ENCODE results near the gene CAMK2D. TPM values are rescaled to one million over a fixed set of nuclear protein-coding genes. Genes with fewer than 3 reads are reported as not detected.
"Not testable (repeated sequence)": the region's sequence is repeated elsewhere in the genome, so short reads cannot be mapped to it uniquely, and the experiment has no call there.

Gene CAMK2D
- total RNA-seq = 10 to 100 TPM; 54.0 to 78.1 (median 68.8) TPM
- polyA plus RNA-seq = 10 to 100 TPM; 24.3 to 34.0 (median 28.2) TPM

- WGBS, 2 donors = 0 to 1% methylated on average over 50 of the region's 50 CpGs
- TF ChIP-seq EP300 (IDR thresholded peaks at IDR 0.05) = no peak
- peak; percentile 66 to 86 (median 78) for TF ChIP-seq POLR2AphosphoS5 (IDR thresholded peaks at IDR 0.05)
- peak; percentile 27 to 36 for TF ChIP-seq POLR2A (IDR thresholded peaks at IDR 0.05)
- TF ChIP-seq CTCF (IDR thresholded peaks at IDR 0.05) = peak in 3 of 4 experiments; percentile 42 to 64 (median 47)
- Histone ChIP-seq H3K4me1 (peaks cover 0 to 34% (median 24%) of the 10 kb centered on the region in 4 donors), H3K4me3 (peak within 1 kb of the TSS; percentile 75 to 89 (median 80)), H3K27ac (peak within 1 kb of the TSS; percentile 92 to 99 (median 98)), H3K36me3 (no peaks in the 10 kb centered on the region), H3K27me3 (no peaks in the 10 kb centered on the region), H3K9me3 (no peaks in the 10 kb centered on the region)
- intact Hi-C loops (cut with DNase I) = loop anchor here (1.0 to 5.0 kb wide), 5 partner anchors 74 to 367 kb away; no protein-coding TSS in a partner anchor
- peak; percentile 95 for DNase-seq
Measured at GRCh38 chr4:113761620-113762185, at the start of gene CAMK2D. CAMK2D (minus strand) TSS chr4:113761738; CDS start chr4:113761068, 670 bp downstream.

GRCh38 chr4:113810906-113811305 is 49.4 kb upstream of the CAMK2D start:
- Histone ChIP-seq H3K4me1 (no peaks in the 10 kb centered on the region), H3K27me3 (no peaks in the 10 kb centered on the region), H3K27ac (no peak overlapping the region), H3K4me3 (no peak overlapping the region), H3K9me3 (no peaks in the 10 kb centered on the region), H3K36me3 (no peaks in the 10 kb centered on the region)
- DNase-seq = no peak
- TF ChIP-seq CTCF (IDR thresholded peaks at IDR 0.05) (no peak), POLR2AphosphoS5 (IDR thresholded peaks at IDR 0.05) (no peak), EP300 (IDR thresholded peaks at IDR 0.05) (no peak), POLR2A (IDR thresholded peaks at IDR 0.05) (no peak)
- WGBS, 2 donors = 75 to 83% methylated on average over 2 of the region's 2 CpGs
- intact Hi-C loops (cut with DNase I) = no loop called here

- Histone ChIP-seq H3K9me3 (no peaks in the 10 kb centered on the region), H3K36me3 (no peaks in the 10 kb centered on the region), H3K4me3 (no peak overlapping the region), H3K4me1 (no peaks in the 10 kb centered on the region), H3K27me3 (no peaks in the 10 kb centered on the region), H3K27ac (no peak overlapping the region)
- peak; percentile 76 for DNase-seq
- intact Hi-C loops (cut with DNase I) = no loop called here
- TF ChIP-seq POLR2AphosphoS5 (IDR thresholded peaks at IDR 0.05) = peak in 1 of 4 donors; percentile 12
- no peak for TF ChIP-seq EP300 (IDR thresholded peaks at IDR 0.05)
- no peak for TF ChIP-seq POLR2A (IDR thresholded peaks at IDR 0.05)
- TF ChIP-seq CTCF (IDR thresholded peaks at IDR 0.05) = no peak
- WGBS, 2 donors = 85 to 88% methylated on average over 5 of the region's 5 CpGs
Measured at GRCh38 chr4:113809311-113809710, 47.8 kb upstream of the CAMK2D start.

GRCh38 chr4:113806850-113807249 is 45.3 kb upstream of the CAMK2D start:
- Histone ChIP-seq H3K27ac (no peak overlapping the region), H3K27me3 (no peaks in the 10 kb centered on the region), H3K4me1 (no peaks in the 10 kb centered on the region), H3K9me3 (no peaks in the 10 kb centered on the region), H3K36me3 (no peaks in the 10 kb centered on the region), H3K4me3 (no peak overlapping the region)
- TF ChIP-seq POLR2A (IDR thresholded peaks at IDR 0.05) = no peak
- TF ChIP-seq CTCF (IDR thresholded peaks at IDR 0.05) = no peak
- TF ChIP-seq POLR2AphosphoS5 (IDR thresholded peaks at IDR 0.05) = no peak
- DNase-seq = no peak
- intact Hi-C loops (cut with DNase I) = no loop called here

GRCh38 chr4:113801882-113802281 is 40.3 kb upstream of the CAMK2D start:
- no peak for DNase-seq
- TF ChIP-seq CTCF (IDR thresholded peaks at IDR 0.05) = no peak
- no peak for TF ChIP-seq POLR2AphosphoS5 (IDR thresholded peaks at IDR 0.05)
- no peak for TF ChIP-seq EP300 (IDR thresholded peaks at IDR 0.05)
- no peak for TF ChIP-seq POLR2A (IDR thresholded peaks at IDR 0.05)
- Histone ChIP-seq H3K27me3 (no peaks in the 10 kb centered on the region), H3K4me1 (no peaks in the 10 kb centered on the region), H3K9me3 (peaks cover 0 to 3% (median 0%) of the 10 kb centered on the region in 4 donors), H3K4me3 (no peak overlapping the region), H3K36me3 (no peaks in the 10 kb centered on the region), H3K27ac (no peak overlapping the region)
- intact Hi-C loops (cut with DNase I) = no loop called here

- intact Hi-C loops (cut with DNase I); H3K9me3 ChIP-seq: not testable (repeated sequence)
- WGBS, 2 donors = 96 to 97% methylated on average over 24 of the region's 24 CpGs
Measured at GRCh38 chr4:113796381-113796780, 34.8 kb upstream of the CAMK2D start.

More at GRCh38 chr4:113796381-113796780, 34.8 kb upstream of the CAMK2D start:
- H3K27me3 ChIP-seq, H3K27ac ChIP-seq, H3K4me3 ChIP-seq, H3K36me3 ChIP-seq, H3K4me1 ChIP-seq, DNase-seq: not testable (repeated sequence)

Measured in sigmoid colon (tissue), 7 donors.